DND-41 (cell line): ENCODE results near the gene IP6K2.

Experiments
- CTCF ChIP-seq: IDR thresholded peaks from 2 replicates; pipeline ENCODE4 v1.5.1; 2012; ENCODE audit warnings: borderline replicate concordance, low read length, moderate library complexity, mild to moderate bottlenecking; ENCODE audit not compliant: poor library complexity, severe bottlenecking; ENCODE audit errors: extremely low read depth
- EZH2 ChIP-seq: IDR thresholded peaks from 3 replicates; pipeline ENCODE4 v1.6.1; 2012; ENCODE audit warnings: borderline replicate concordance, low read depth, mild to moderate bottlenecking, moderate library complexity, low read length, inconsistent platforms; ENCODE audit not compliant: severe bottlenecking

- no peak for TF ChIP-seq CTCF
- TF ChIP-seq EZH2: no peak
Measured at GRCh38 chr3:48715174-48715800, 1.7 kb downstream of the IP6K2 start.
